Activated B cell treated with CpG ODN at 0.5 μM for 24 hours (primary cell): ENCODE measurements around the gene TMEM38A. TPM values are rescaled to one million over a fixed set of nuclear protein-coding genes. Genes with fewer than 3 reads are reported as not detected.

Experiments
- ATAC-seq: fragments of 200-7000 bp; cut with Tn5 transposase; one replicate; pipeline ENCODE4 v1.10.0; 2021; ENCODE audit warnings: low read depth, mild to moderate bottlenecking, moderate library complexity
- CTCF ChIA-PET: fragments of 350-600 bp; sonication (Branson Sonifier 250); formaldehyde crosslinking; loops from one replicate; lab custom pipeline; 2021; ENCODE audit warnings: antibody characterized with exemption; lab: Charles Lee
- POLR2A ChIA-PET: fragments of 350-600 bp; sonication (Branson Sonifier 250); formaldehyde crosslinking; loops from one replicate; lab custom pipeline; 2021; ENCODE audit warnings: antibody characterized with exemption; lab: Charles Lee
- DNase-seq: peaks from one replicate; pipeline ENCODE4 v3.0.0; 2022
- H3K27ac Mint-ChIP-seq: one replicate; pipeline ENCODE4 v1.8.0; 2020; ENCODE audit warnings: mixed read lengths
- H3K27me3 Mint-ChIP-seq: one replicate; pipeline ENCODE4 v1.8.0; 2021; ENCODE audit warnings: mixed read lengths
- H3K36me3 Mint-ChIP-seq: one replicate; pipeline ENCODE4 v1.8.0; 2021; ENCODE audit warnings: low read depth, mixed read lengths
- H3K4me1 Mint-ChIP-seq: one replicate; pipeline ENCODE4 v1.8.0; 2021; ENCODE audit warnings: mixed read lengths
- H3K4me3 Mint-ChIP-seq: one replicate; pipeline ENCODE4 v1.8.0; 2020; ENCODE audit warnings: mild to moderate bottlenecking, mixed read lengths
- H3K9me3 Mint-ChIP-seq: one replicate; pipeline ENCODE4 v1.8.0; 2020; ENCODE audit warnings: mixed read lengths
- intact Hi-C: fragments of 100-400 bp; cut with micrococcal nuclease; formaldehyde crosslinking; loops from one replicate; pipeline ENCODE4 v1.15.1; 2024
- total RNA-seq: library from RNA; stranded (reverse); gene quantifications from 2 replicates; pipeline ENCODE4 v1.2.3, GENCODE V29; 2022
- TF ChIP-seq, protein P1 (sequence below): fragments of 200-600 bp; IDR thresholded peaks from one replicate; pipeline ENCODE4 v1.8.0; 2022; ENCODE audit warnings: antibody characterized with exemption, mild to moderate bottlenecking

TMEM38A gene
- total RNA-seq, 1 donor from 2014 or later, result 4.0 TPM

- peaks cover 79% of the 10 kb centered on the region for H3K36me3 Mint-ChIP-seq
- POLR2A ChIA-PET, result no interaction called here
- H3K4me1 Mint-ChIP-seq, result peaks cover 30% of the 10 kb centered on the region
- CTCF ChIA-PET, result no interaction called here
- H3K9me3 Mint-ChIP-seq, result no peaks in the 10 kb centered on the region
- no peak overlapping the region for H3K4me3 Mint-ChIP-seq
- no peaks in the 10 kb centered on the region for H3K27me3 Mint-ChIP-seq
- H3K27ac Mint-ChIP-seq, result no peak overlapping the region
- ATAC-seq (no peak), DNase-seq (no peak)
- intact Hi-C loops, result no loop called here
- TF ChIP-seq, protein P1, sequence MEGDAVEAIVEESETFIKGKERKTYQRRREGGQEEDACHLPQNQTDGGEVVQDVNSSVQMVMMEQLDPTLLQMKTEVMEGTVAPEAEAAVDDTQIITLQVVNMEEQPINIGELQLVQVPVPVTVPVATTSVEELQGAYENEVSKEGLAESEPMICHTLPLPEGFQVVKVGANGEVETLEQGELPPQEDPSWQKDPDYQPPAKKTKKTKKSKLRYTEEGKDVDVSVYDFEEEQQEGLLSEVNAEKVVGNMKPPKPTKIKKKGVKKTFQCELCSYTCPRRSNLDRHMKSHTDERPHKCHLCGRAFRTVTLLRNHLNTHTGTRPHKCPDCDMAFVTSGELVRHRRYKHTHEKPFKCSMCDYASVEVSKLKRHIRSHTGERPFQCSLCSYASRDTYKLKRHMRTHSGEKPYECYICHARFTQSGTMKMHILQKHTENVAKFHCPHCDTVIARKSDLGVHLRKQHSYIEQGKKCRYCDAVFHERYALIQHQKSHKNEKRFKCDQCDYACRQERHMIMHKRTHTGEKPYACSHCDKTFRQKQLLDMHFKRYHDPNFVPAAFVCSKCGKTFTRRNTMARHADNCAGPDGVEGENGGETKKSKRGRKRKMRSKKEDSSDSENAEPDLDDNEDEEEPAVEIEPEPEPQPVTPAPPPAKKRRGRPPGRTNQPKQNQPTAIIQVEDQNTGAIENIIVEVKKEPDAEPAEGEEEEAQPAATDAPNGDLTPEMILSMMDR, result no peak
Measured at GRCh38 chr19:16655727-16656126, 5.2 kb upstream of the TMEM38A start.

GRCh38 chr19:16657384-16657783 is 3.6 kb upstream of the TMEM38A start:
- ATAC-seq, result no peak
- DNase-seq, result no peak
- Mint-ChIP-seq H3K4me3 (no peak overlapping the region), H3K27me3 (no peaks in the 10 kb centered on the region), H3K36me3 (peaks cover 63% of the 10 kb centered on the region), H3K27ac (peak overlapping the region; percentile 52), H3K9me3 (no peaks in the 10 kb centered on the region), H3K4me1 (peaks cover 41% of the 10 kb centered on the region)
- POLR2A ChIA-PET, result interaction anchor here (0.6 to 6.2 kb wide), 2 partner anchors 71 to 78 kb away, joined by 3 to 137 read pairs; no protein-coding TSS in a partner anchor
- intact Hi-C loops, result no loop called here
- CTCF ChIA-PET, result no interaction called here
- TF ChIP-seq, protein P1, result no peak

DNA sequence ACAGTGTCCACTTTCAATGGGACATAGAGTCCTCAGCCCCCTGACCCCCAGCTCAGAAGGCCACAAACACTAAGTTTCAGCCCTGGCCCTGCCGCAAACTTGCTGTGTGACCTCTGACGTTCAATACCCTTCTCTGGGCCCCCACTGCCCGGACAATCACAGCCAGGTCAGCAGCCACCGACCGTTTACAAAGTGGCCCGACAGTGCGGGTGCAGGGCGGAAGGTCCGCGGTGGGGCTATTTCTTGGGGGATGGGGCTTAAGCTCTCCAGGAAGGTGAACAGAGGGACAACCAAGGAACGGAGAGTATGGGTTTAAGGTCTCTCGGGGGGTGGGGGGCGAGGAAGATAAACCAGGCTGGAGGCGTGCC is 1.5 kb upstream of the TMEM38A start:
- no peak for DNase-seq

DNA sequence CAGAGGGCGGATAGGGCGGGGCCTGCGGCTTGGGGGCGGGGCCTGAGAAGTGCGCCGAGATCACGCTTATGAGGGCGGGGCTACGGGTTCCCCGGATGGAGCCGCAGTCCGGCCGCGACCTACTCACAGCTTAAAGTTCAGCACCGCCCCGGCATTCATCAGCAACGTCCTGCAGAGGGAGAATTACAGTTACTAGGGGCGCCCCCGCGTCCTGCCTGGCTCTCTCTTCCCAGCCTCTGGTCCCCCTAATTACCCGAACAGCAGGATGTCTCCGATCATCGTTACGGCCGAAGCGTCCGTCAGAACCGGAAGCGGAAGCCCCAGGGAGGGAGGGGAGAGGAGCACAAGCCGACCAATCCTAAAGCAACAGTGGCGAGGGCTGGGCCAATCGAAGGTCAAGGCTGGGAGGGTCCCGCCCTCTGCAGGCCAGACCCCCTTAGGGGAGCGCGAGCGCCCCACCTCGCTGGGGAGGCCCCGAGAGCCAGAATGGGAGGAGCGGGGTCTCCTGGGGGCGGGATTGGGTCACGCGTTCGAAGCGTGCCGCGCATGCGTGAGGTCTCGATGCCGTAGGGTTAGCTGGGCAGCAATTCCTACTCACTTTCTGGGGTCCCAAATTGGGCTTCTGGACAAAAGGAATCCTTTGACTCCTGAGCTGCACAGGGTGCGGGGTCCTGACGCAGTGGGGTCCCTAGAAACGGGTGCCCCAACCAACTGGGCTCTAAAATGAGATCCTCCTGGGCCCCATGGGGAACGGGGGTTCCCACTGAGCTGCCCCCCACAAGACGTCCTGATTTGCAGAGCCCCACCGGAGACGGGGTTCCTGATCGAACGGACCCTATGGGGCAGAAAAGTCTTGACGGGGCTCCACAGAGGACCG is 869 bp upstream of the TMEM38A start, which contains the start of gene SMIM7:
SMIM7 (minus strand) TSS at position 313 of the 877 bp plus-strand sequence; CDS start at position 279, 34 bp downstream.
- ATAC-seq, result peak; percentile 96
- DNase-seq, result peak; percentile 96
- POLR2A ChIA-PET, result interaction anchor here (0.5 to 6.2 kb wide), 16 partner anchors 13 to 198 kb away, joined by 3 to 137 read pairs (median 4); partner anchors contain the start of genes C19orf44, CALR3, MED26 and SLC35E1
- CTCF ChIA-PET, result interaction anchor here (0.7 to 1.5 kb wide), 4 partner anchors 10 to 87 kb away, joined by 3 to 4 read pairs (median 3); partner anchors contain the start of gene MED26
- Mint-ChIP-seq H3K27me3 (no peaks in the 10 kb centered on the region), H3K27ac (peak within 1 kb of the TSS; percentile 95), H3K4me1 (peaks cover 50% of the 10 kb centered on the region), H3K36me3 (peaks cover 38% of the 10 kb centered on the region), H3K9me3 (no peaks in the 10 kb centered on the region), H3K4me3 (peak within 1 kb of the TSS; percentile 97)
- intact Hi-C loops, result loop anchor here (1.0 to 2.0 kb wide), 9 partner anchors 32 to 237 kb away; partner anchors contain the start of genes C19orf44, CALR3, CHERP and MED26
- TF ChIP-seq, protein P1, result no peak

More for the DNA sequence above, 1.5 kb upstream of the TMEM38A start:
- H3K27me3 Mint-ChIP-seq, result no peaks in the 10 kb centered on the region
- H3K4me1 Mint-ChIP-seq, result peaks cover 50% of the 10 kb centered on the region
- H3K4me3 Mint-ChIP-seq, result peak overlapping the region; percentile 97
- H3K36me3 Mint-ChIP-seq, result peaks cover 44% of the 10 kb centered on the region
- CTCF ChIA-PET, result interaction anchor here (1.5 kb wide), 1 partner anchor 31 kb away, joined by 3 read pairs; the partner anchor contains the start of gene MED26
- peak overlapping the region; percentile 95 for H3K27ac Mint-ChIP-seq
- no peaks in the 10 kb centered on the region for H3K9me3 Mint-ChIP-seq
- TF ChIP-seq, protein P1, result no peak
- POLR2A ChIA-PET, result interaction anchor here (0.6 to 6.2 kb wide), 13 partner anchors 12 to 562 kb away, joined by 3 to 137 read pairs (median 4); partner anchors contain the start of genes C19orf44, CALR3, MED26 and SLC35E1
- no peak for ATAC-seq
- intact Hi-C loops, result no loop called here
